ENCODE results near the gene C1orf56. TPM values are rescaled to one million over a fixed set of nuclear protein-coding genes. Genes with fewer than 3 reads are reported as not detected.
"Not testable (repeated sequence)": the region's sequence is repeated elsewhere in the genome, so short reads cannot be mapped to it uniquely, and the experiment has no call there.

The C1orf56 gene
- total and polyA plus RNA-seq, 5 donors: 5.8 to 12.4 (median 7.9) TPM

GRCh38 chr1:151061704-151062103 lies 14.2 kb downstream of the C1orf56 start:
- no peak for DNase-seq
- 78% methylated on average over 2 of the region's 2 CpGs for WGBS
- Histone ChIP-seq H3K9me3 (ENCODE audit: control insufficient read depth, low read length) (no peaks in the 10 kb centered on the region), H3K4me3 (ENCODE audit: low read length) (no peak overlapping the region), H3K4me1 (ENCODE audit: control insufficient read depth, insufficient read depth, low read length) (peaks cover 6% of the 10 kb centered on the region), H3K27me3 (ENCODE audit: control insufficient read depth, insufficient read depth) (no peaks in the 10 kb centered on the region), H3K27ac (ENCODE audit: low read length) (no peak overlapping the region)
- intact Hi-C loops (cut with DNase I): no loop called here
- ATAC-seq: no peak

GRCh38 chr1:151062741-151063371 lies 15.3 kb downstream of the C1orf56 start:
- 57% methylated on average over 3 of the region's 3 CpGs for WGBS
- intact Hi-C loops (cut with DNase I): no loop called here
- Histone ChIP-seq H3K27ac (ENCODE audit: low read length) (no peak overlapping the region), H3K4me3 (ENCODE audit: low read length) (no peak overlapping the region), H3K27me3 (ENCODE audit: control insufficient read depth, insufficient read depth) (no peaks in the 10 kb centered on the region), H3K9me3 (ENCODE audit: control insufficient read depth, low read length) (no peaks in the 10 kb centered on the region), H3K4me1 (ENCODE audit: control insufficient read depth, insufficient read depth, low read length) (peaks cover 1% of the 10 kb centered on the region)
- DNase-seq (no peak), ATAC-seq (no peak)

GRCh38 chr1:151065089-151065645 lies 17.6 kb downstream of the C1orf56 start:
- H3K4me3 ChIP-seq (ENCODE audit: low read length): no peak overlapping the region
- H3K9me3 ChIP-seq (ENCODE audit: control insufficient read depth, low read length): no peaks in the 10 kb centered on the region
- ATAC-seq (no peak), DNase-seq (no peak)
- no peaks in the 10 kb centered on the region for H3K27me3 ChIP-seq (ENCODE audit: control insufficient read depth, insufficient read depth)
- no peak overlapping the region for H3K27ac ChIP-seq (ENCODE audit: low read length)
- H3K4me1 ChIP-seq (ENCODE audit: control insufficient read depth, insufficient read depth, low read length): no peaks in the 10 kb centered on the region
- intact Hi-C loops (cut with DNase I): no loop called here

GRCh38 chr1:151067185-151067584 lies 19.6 kb downstream of the C1orf56 start:
- WGBS: 86% methylated on average over 4 of the region's 4 CpGs
- H3K27me3 ChIP-seq (ENCODE audit: control insufficient read depth, insufficient read depth): no peaks in the 10 kb centered on the region
- no peaks in the 10 kb centered on the region for H3K9me3 ChIP-seq (ENCODE audit: control insufficient read depth, low read length)
- intact Hi-C loops (cut with DNase I): no loop called here
- H3K4me1 ChIP-seq (ENCODE audit: control insufficient read depth, insufficient read depth, low read length): no peaks in the 10 kb centered on the region
- no peak for ATAC-seq
- H3K4me3 ChIP-seq (ENCODE audit: low read length): no peak overlapping the region
- DNase-seq: no peak
- no peak overlapping the region for H3K27ac ChIP-seq (ENCODE audit: low read length)

GRCh38 chr1:151069103-151069486 lies 21.5 kb downstream of the C1orf56 start:
- ATAC-seq (no peak), DNase-seq (no peak)
- peak overlapping the region; percentile 60 for H3K27ac ChIP-seq (ENCODE audit: low read length)
- no peaks in the 10 kb centered on the region for H3K27me3 ChIP-seq (ENCODE audit: control insufficient read depth, insufficient read depth)
- WGBS: 80% methylated on average over 5 of the region's 5 CpGs
- H3K4me1 ChIP-seq (ENCODE audit: control insufficient read depth, insufficient read depth, low read length): no peaks in the 10 kb centered on the region
- intact Hi-C loops (cut with DNase I): no loop called here
- H3K4me3 ChIP-seq (ENCODE audit: low read length): no peak overlapping the region
- H3K9me3 ChIP-seq (ENCODE audit: control insufficient read depth, low read length): no peaks in the 10 kb centered on the region

- Histone ChIP-seq H3K4me1 (ENCODE audit: control insufficient read depth, insufficient read depth, low read length) (no peaks in the 10 kb centered on the region), H3K9me3 (ENCODE audit: control insufficient read depth, low read length) (no peaks in the 10 kb centered on the region), H3K4me3 (ENCODE audit: low read length) (peak within 1 kb of the TSS; percentile 74), H3K27ac (ENCODE audit: low read length) (peak within 1 kb of the TSS; percentile 94), H3K27me3 (ENCODE audit: control insufficient read depth, insufficient read depth) (no peaks in the 10 kb centered on the region)
- intact Hi-C loops (cut with DNase I): no loop called here
- ATAC-seq (peak; percentile 95 to 96), DNase-seq (peak; percentile 96 to 97 (median 97))
- under 1% methylated on average over 50 of the region's 50 CpGs for WGBS
Observed at GRCh38 chr1:151070474-151071276, 23.1 kb downstream of the C1orf56 start, which contains the start of gene GABPB2. TSS of gene GABPB2 (plus strand) at chr1:151070761. CDS start at chr1:151088190, 17,429 bp downstream.

- WGBS: 79% methylated on average over 13 of the region's 13 CpGs
- no peaks in the 10 kb centered on the region for H3K9me3 ChIP-seq (ENCODE audit: control insufficient read depth, low read length)
- H3K4me1 ChIP-seq (ENCODE audit: control insufficient read depth, insufficient read depth, low read length): no peaks in the 10 kb centered on the region
- no peak for DNase-seq
- no peak overlapping the region for H3K4me3 ChIP-seq (ENCODE audit: low read length)
- ATAC-seq: no peak
- H3K27ac ChIP-seq (ENCODE audit: low read length): no peak overlapping the region
- intact Hi-C loops (cut with DNase I): no loop called here
- H3K27me3 ChIP-seq (ENCODE audit: control insufficient read depth, insufficient read depth): no peaks in the 10 kb centered on the region
Observed at GRCh38 chr1:151072224-151072623, 24.7 kb downstream of the C1orf56 start.

- H3K4me3 ChIP-seq (ENCODE audit: low read length): no peak overlapping the region
- no peak for ATAC-seq
- intact Hi-C loops (cut with DNase I): no loop called here
- H3K4me1 ChIP-seq (ENCODE audit: control insufficient read depth, insufficient read depth, low read length): no peaks in the 10 kb centered on the region
- no peak overlapping the region for H3K27ac ChIP-seq (ENCODE audit: low read length)
- 79% methylated on average over 4 of the region's 4 CpGs for WGBS
- no peak for DNase-seq
- H3K9me3 ChIP-seq (ENCODE audit: control insufficient read depth, low read length): no peaks in the 10 kb centered on the region
- H3K27me3 ChIP-seq (ENCODE audit: control insufficient read depth, insufficient read depth): no peaks in the 10 kb centered on the region
Observed at GRCh38 chr1:151085953-151086559, 38.5 kb downstream of the C1orf56 start.

GRCh38 chr1:151097426-151097825 lies 49.9 kb downstream of the C1orf56 start:
- not testable (repeated sequence) for H3K9me3 ChIP-seq (ENCODE audit: control insufficient read depth, low read length); DNase-seq; ATAC-seq; H3K27ac ChIP-seq (ENCODE audit: low read length); H3K27me3 ChIP-seq (ENCODE audit: control insufficient read depth, insufficient read depth); H3K4me1 ChIP-seq (ENCODE audit: control insufficient read depth, insufficient read depth, low read length); H3K4me3 ChIP-seq (ENCODE audit: low read length)
- 92% methylated on average over 6 of the region's 6 CpGs for WGBS
- intact Hi-C loops (cut with DNase I): loop anchor here in 1 of 4 donors (5.0 kb wide), 1 partner anchor 60 kb away; the partner anchor contains the start of gene TNFAIP8L2

- Histone ChIP-seq H3K27ac (ENCODE audit: low read length) (no peak overlapping the region), H3K9me3 (ENCODE audit: control insufficient read depth, low read length) (no peaks in the 10 kb centered on the region), H3K4me1 (ENCODE audit: control insufficient read depth, insufficient read depth, low read length) (no peaks in the 10 kb centered on the region), H3K27me3 (ENCODE audit: control insufficient read depth, insufficient read depth) (no peaks in the 10 kb centered on the region), H3K4me3 (ENCODE audit: low read length) (no peak overlapping the region)
- WGBS: 96% methylated on average over 1 of the region's 1 CpG
- DNase-seq (no peak), ATAC-seq (no peak)
- intact Hi-C loops (cut with DNase I): loop anchor here in 3 of 4 donors (2.0 to 5.0 kb wide), 2 partner anchors 59 kb away; partner anchors contain the start of gene TNFAIP8L2 (in 3 of the 3)
Observed at GRCh38 chr1:151098126-151098525, 50.6 kb downstream of the C1orf56 start.
